Effector memory CD4-positive, alpha-beta T cell (primary cell): ENCODE data around the gene ANO10.
"Not testable (repeated sequence)": the region's sequence is repeated elsewhere in the genome, so short reads cannot be mapped to it uniquely, and the experiment has no call there.

Source experiments
- DNase-seq, 3 donors: peaks; one replicate each; pipeline ENCODE4 v3.0.0-alpha.2; 2020
- H3K27ac ChIP-seq: 2 replicates; pipeline ENCODE4 v1.7.0; 2013; ENCODE audit warnings: mild to moderate bottlenecking, low read length, moderate library complexity; ENCODE audit not compliant: insufficient read depth, poor library complexity, severe bottlenecking
- H3K27me3 ChIP-seq: replicated peaks from 2 replicates; pipeline ENCODE4 v1.7.0; 2013; ENCODE audit warnings: mild to moderate bottlenecking, low read length; ENCODE audit not compliant: insufficient read depth, control insufficient read depth, poor library complexity, severe bottlenecking
- H3K36me3 ChIP-seq: 2 replicates; pipeline ENCODE4 v1.7.0; 2013; ENCODE audit warnings: mild to moderate bottlenecking, low read length, moderate library complexity; ENCODE audit not compliant: control insufficient read depth, insufficient read depth
- H3K4me1 ChIP-seq: 2 replicates; pipeline ENCODE4 v1.7.0; 2013; ENCODE audit warnings: low read length, mild to moderate bottlenecking; ENCODE audit not compliant: control insufficient read depth, insufficient read depth, poor library complexity, severe bottlenecking
- H3K4me3 ChIP-seq: 2 replicates; pipeline ENCODE4 v1.7.0; 2013; ENCODE audit warnings: low read length, low read depth, mild to moderate bottlenecking; ENCODE audit not compliant: insufficient read depth, poor library complexity, severe bottlenecking
- H3K9me3 ChIP-seq: 2 replicates; pipeline ENCODE4 v1.7.0; 2013; ENCODE audit warnings: mild to moderate bottlenecking, low read length, moderate library complexity; ENCODE audit not compliant: control insufficient read depth

ANO10 gene

GRCh38 chr3:43525941-43526607 lies 95.7 kb downstream of the ANO10 start:
- no peak for DNase-seq
- Histone ChIP-seq H3K4me1 (no peaks in the 10 kb centered on the region), H3K27me3 (no peaks in the 10 kb centered on the region), H3K4me3 (no peak overlapping the region), H3K9me3 (no peaks in the 10 kb centered on the region), H3K27ac (no peak overlapping the region), H3K36me3 (no peaks in the 10 kb centered on the region)

- Histone ChIP-seq H3K27me3 (no peaks in the 10 kb centered on the region), H3K4me1 (no peaks in the 10 kb centered on the region), H3K4me3 (no peak overlapping the region), H3K9me3 (no peaks in the 10 kb centered on the region), H3K36me3 (no peaks in the 10 kb centered on the region), H3K27ac (no peak overlapping the region)
- DNase-seq = no peak
These were observed 96.4 kb downstream of the ANO10 start for GRCh38 chr3:43525386-43525785.

GRCh38 chr3:43523454-43524053 lies 98.3 kb downstream of the ANO10 start:
- H3K27ac ChIP-seq = no peak overlapping the region
- H3K4me3 ChIP-seq = no peak overlapping the region
- no peaks in the 10 kb centered on the region for H3K36me3 ChIP-seq
- H3K9me3 ChIP-seq = no peaks in the 10 kb centered on the region
- H3K27me3 ChIP-seq = no peaks in the 10 kb centered on the region
- H3K4me1 ChIP-seq = no peaks in the 10 kb centered on the region
- no peak for DNase-seq

- no peak overlapping the region for H3K27ac ChIP-seq
- no peaks in the 10 kb centered on the region for H3K4me1 ChIP-seq
- H3K4me3 ChIP-seq = no peak overlapping the region
- H3K27me3 ChIP-seq = no peaks in the 10 kb centered on the region
- DNase-seq = no peak
- H3K9me3 ChIP-seq = peaks cover under 1% of the 10 kb centered on the region
- no peaks in the 10 kb centered on the region for H3K36me3 ChIP-seq
These were observed 99.0 kb downstream of the ANO10 start for GRCh38 chr3:43522727-43523362.

- no peak overlapping the region for H3K4me3 ChIP-seq
- H3K27ac ChIP-seq = no peak overlapping the region
- H3K36me3 ChIP-seq = no peaks in the 10 kb centered on the region
- H3K27me3 ChIP-seq = no peaks in the 10 kb centered on the region
- DNase-seq = no peak
- no peaks in the 10 kb centered on the region for H3K4me1 ChIP-seq
- peaks cover 4% of the 10 kb centered on the region for H3K9me3 ChIP-seq
These were observed 99.9 kb downstream of the ANO10 start for GRCh38 chr3:43521941-43522340.

GRCh38 chr3:43518515-43518914 lies 103.3 kb downstream of the ANO10 start:
- not testable (repeated sequence) for H3K36me3 ChIP-seq, DNase-seq, H3K4me3 ChIP-seq, H3K27ac ChIP-seq, H3K4me1 ChIP-seq, H3K9me3 ChIP-seq, H3K27me3 ChIP-seq

- H3K4me1 ChIP-seq = no peaks in the 10 kb centered on the region
- no peak for DNase-seq
- no peaks in the 10 kb centered on the region for H3K36me3 ChIP-seq
- H3K27me3 ChIP-seq = no peaks in the 10 kb centered on the region
- no peak overlapping the region for H3K27ac ChIP-seq
- no peak overlapping the region for H3K4me3 ChIP-seq
- peaks cover 4% of the 10 kb centered on the region for H3K9me3 ChIP-seq
These were observed 105.7 kb downstream of the ANO10 start for GRCh38 chr3:43515970-43516635.

- no peaks in the 10 kb centered on the region for H3K27me3 ChIP-seq
- no peak overlapping the region for H3K4me3 ChIP-seq
- no peak for DNase-seq
- peaks cover 4% of the 10 kb centered on the region for H3K9me3 ChIP-seq
- no peaks in the 10 kb centered on the region for H3K36me3 ChIP-seq
- no peaks in the 10 kb centered on the region for H3K4me1 ChIP-seq
- no peak overlapping the region for H3K27ac ChIP-seq
These were observed 106.4 kb downstream of the ANO10 start for GRCh38 chr3:43515208-43515917.

GRCh38 chr3:43512754-43513404 lies 108.9 kb downstream of the ANO10 start:
- peaks cover 4% of the 10 kb centered on the region for H3K9me3 ChIP-seq
- H3K27ac ChIP-seq = no peak overlapping the region
- DNase-seq = no peak
- H3K36me3 ChIP-seq = no peaks in the 10 kb centered on the region
- H3K27me3 ChIP-seq = no peaks in the 10 kb centered on the region
- H3K4me3 ChIP-seq = no peak overlapping the region
- no peaks in the 10 kb centered on the region for H3K4me1 ChIP-seq
